ENCODE data around the gene SLC12A8.

SLC12A8 gene

DNA sequence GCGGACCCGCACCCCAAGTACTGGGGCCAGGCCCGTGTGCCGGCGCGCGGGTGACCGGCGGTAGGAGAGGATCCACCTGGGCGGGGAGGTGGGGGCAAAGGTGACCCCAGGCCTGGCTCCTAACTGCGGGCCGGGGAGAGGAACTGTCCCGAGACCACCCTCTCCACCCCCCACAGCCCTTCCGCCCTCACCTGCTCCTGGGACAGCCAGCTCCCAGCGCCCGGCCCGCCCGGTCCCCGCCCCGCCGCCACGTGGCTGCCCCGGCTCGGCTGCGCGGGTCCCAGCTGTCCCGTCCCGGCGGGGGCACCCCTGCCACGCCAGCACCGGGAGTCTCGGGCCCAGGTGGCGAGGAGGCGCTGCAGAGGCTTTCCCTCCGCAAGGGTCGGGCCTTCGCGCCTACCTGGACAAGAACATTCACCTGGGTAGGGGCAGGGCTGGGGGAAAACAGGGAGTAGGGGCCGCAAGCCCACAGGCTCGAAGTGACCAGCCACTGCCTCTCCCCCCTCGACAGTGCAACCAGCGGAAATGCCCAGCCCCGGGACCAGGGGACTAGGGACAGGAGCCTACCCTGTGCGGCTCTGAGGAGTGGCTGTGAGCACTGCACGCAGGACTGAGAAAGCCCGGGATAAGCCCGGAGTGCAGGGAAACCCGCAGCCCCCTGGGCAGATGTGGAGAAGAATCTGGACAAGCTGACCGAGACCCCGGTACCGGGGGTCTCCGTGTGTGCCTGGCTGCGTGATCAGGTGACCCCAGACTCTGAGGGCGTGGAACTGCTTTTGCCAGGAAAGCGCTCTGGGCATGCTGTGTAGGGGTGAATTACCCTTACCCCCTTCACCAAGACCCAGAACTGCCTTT, at the start of gene SLC12A8:
Gene SLC12A8, minus strand, starts transcription at position 240 of the 855 bp plus-strand sequence. CDS start 1,399 bp downstream, outside the sequence.
- H3K9me3 ChIP-seq (ENCODE audit: low read length): no peaks in the 10 kb centered on the region
- H3K4me1 ChIP-seq (ENCODE audit: insufficient read depth, low read length): peaks cover 17% of the 10 kb centered on the region
- H3K36me3 ChIP-seq (ENCODE audit: insufficient read depth, low read length): no peaks in the 10 kb centered on the region
- H3K4me3 ChIP-seq (ENCODE audit: low read length): peak within 1 kb of the TSS; percentile 42
- H3K27me3 ChIP-seq (ENCODE audit: insufficient read depth, low read length): peaks cover 40% of the 10 kb centered on the region
- peak within 1 kb of the TSS; percentile 83 for H2AFZ ChIP-seq (ENCODE audit: low read depth, low read length)

DNA sequence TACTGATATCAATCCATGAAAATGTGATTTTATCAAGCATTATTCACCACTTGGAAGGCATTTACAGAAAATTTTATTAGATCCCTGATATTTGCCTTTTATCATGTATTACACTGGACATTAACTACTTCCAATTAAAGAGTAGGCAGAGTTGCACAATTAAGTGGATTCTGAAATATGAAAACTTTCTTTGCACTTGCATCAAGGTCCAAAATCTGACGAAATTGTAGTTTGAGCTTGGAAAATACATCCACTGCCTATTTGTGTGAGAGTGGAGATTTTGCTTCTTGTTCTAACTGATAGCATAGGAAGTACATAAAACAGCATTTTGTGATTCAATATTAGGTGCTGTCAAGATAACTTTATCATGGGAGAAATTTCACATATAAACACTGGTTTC, 49.6 kb upstream of the SLC12A8 start:
- peaks cover 10% of the 10 kb centered on the region for H3K36me3 ChIP-seq (ENCODE audit: insufficient read depth, low read length)
- H3K9me3 ChIP-seq (ENCODE audit: low read length): peaks cover 2% of the 10 kb centered on the region
- no peaks in the 10 kb centered on the region for H3K27me3 ChIP-seq (ENCODE audit: insufficient read depth, low read length)
- H3K4me3 ChIP-seq (ENCODE audit: low read length): no peak overlapping the region
- no peak overlapping the region for H2AFZ ChIP-seq (ENCODE audit: low read depth, low read length)
- H3K4me1 ChIP-seq (ENCODE audit: insufficient read depth, low read length): no peaks in the 10 kb centered on the region

GRCh38 chr3:125261031-125261430, 48.5 kb upstream of the SLC12A8 start:
- H3K4me1 ChIP-seq (ENCODE audit: insufficient read depth, low read length): no peaks in the 10 kb centered on the region
- peaks cover 4% of the 10 kb centered on the region for H3K9me3 ChIP-seq (ENCODE audit: low read length)
- no peak overlapping the region for H2AFZ ChIP-seq (ENCODE audit: low read depth, low read length)
- H3K36me3 ChIP-seq (ENCODE audit: insufficient read depth, low read length): peaks cover 10% of the 10 kb centered on the region
- H3K4me3 ChIP-seq (ENCODE audit: low read length): no peak overlapping the region
- no peaks in the 10 kb centered on the region for H3K27me3 ChIP-seq (ENCODE audit: insufficient read depth, low read length)

- Histone ChIP-seq H3K4me1 (ENCODE audit: insufficient read depth, low read length) (no peaks in the 10 kb centered on the region), H3K4me3 (ENCODE audit: low read length) (no peak overlapping the region), H3K9me3 (ENCODE audit: low read length) (peaks cover 3% of the 10 kb centered on the region), H3K36me3 (ENCODE audit: insufficient read depth, low read length) (peaks cover 10% of the 10 kb centered on the region), H2AFZ (ENCODE audit: low read depth, low read length) (no peak overlapping the region), H3K27me3 (ENCODE audit: insufficient read depth, low read length) (no peaks in the 10 kb centered on the region)
These were observed 47.6 kb upstream of the SLC12A8 start for GRCh38 chr3:125260158-125260557.

DNA sequence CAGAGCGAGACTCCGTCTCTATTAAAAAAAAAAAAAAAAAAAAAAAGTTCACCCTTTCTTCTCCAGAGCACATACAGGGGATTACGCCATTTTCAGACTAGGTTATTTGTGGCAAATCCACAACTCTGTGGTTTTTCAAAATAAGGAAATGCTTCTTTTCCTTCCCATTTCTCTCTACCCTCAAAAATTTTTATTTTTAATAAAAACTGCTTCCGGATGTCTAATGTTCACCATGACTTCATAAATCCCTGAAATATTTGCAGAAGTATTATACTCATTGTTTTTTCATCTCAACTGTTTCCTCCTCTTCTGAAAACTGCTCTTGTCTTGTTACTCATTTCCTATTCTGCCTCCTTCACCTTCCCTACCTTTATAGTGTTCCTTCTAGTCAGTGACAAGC, 45.0 kb upstream of the SLC12A8 start:
- Histone ChIP-seq H3K27me3 (ENCODE audit: insufficient read depth, low read length) (no peaks in the 10 kb centered on the region), H3K4me1 (ENCODE audit: insufficient read depth, low read length) (no peaks in the 10 kb centered on the region), H2AFZ (ENCODE audit: low read depth, low read length) (no peak overlapping the region), H3K4me3 (ENCODE audit: low read length) (no peak overlapping the region), H3K9me3 (ENCODE audit: low read length) (peaks cover 3% of the 10 kb centered on the region), H3K36me3 (ENCODE audit: insufficient read depth, low read length) (peaks cover 4% of the 10 kb centered on the region)

DNA sequence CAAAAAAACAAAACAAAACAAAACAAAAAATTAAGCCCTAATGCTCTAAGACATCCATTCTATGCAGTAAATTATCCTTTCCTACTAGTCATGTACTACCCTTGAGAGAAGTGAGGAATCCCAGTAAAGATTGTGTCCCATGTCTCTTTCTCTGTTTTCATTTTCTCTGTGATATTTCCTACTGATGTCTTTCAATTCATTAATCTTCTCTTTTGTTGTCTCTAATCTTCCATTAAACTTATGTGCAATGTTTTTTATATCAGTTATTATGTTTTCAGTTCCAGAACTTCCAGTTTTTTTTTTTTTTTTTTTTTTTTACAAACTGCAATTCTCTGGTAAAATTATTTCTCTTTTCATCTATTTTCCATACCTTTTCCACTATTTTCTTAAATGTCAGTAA, 44.1 kb upstream of the SLC12A8 start:
- H3K9me3 ChIP-seq (ENCODE audit: low read length): peaks cover 3% of the 10 kb centered on the region
- no peak overlapping the region for H3K4me3 ChIP-seq (ENCODE audit: low read length)
- H3K4me1 ChIP-seq (ENCODE audit: insufficient read depth, low read length): no peaks in the 10 kb centered on the region
- H3K27me3 ChIP-seq (ENCODE audit: insufficient read depth, low read length): no peaks in the 10 kb centered on the region
- H2AFZ ChIP-seq (ENCODE audit: low read depth, low read length): no peak overlapping the region
- H3K36me3 ChIP-seq (ENCODE audit: insufficient read depth, low read length): peaks cover 6% of the 10 kb centered on the region

GRCh38 chr3:125250973-125251372, 38.4 kb upstream of the SLC12A8 start:
- no peaks in the 10 kb centered on the region for H3K9me3 ChIP-seq (ENCODE audit: low read length)
- peaks cover 5% of the 10 kb centered on the region for H3K36me3 ChIP-seq (ENCODE audit: insufficient read depth, low read length)
- no peak overlapping the region for H3K4me3 ChIP-seq (ENCODE audit: low read length)
- no peaks in the 10 kb centered on the region for H3K27me3 ChIP-seq (ENCODE audit: insufficient read depth, low read length)
- H3K4me1 ChIP-seq (ENCODE audit: insufficient read depth, low read length): no peaks in the 10 kb centered on the region
- H2AFZ ChIP-seq (ENCODE audit: low read depth, low read length): no peak overlapping the region

DNA sequence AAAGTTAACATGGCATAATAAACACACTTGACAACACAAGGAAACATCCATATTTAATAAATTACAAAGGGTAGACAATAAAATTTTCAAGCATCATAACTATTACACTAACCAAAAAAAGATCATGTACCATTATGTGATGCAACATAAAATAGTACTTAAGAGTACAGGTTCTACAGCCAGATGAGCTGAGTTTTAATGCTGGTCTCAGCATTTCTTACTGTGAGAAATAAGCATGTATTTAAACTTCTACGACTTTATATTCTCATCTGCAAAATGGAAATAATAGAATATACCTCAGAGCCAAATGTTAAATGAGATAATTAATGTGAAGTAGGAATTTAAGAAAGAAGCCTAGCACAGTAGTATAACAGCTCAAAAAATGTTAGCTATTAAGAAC, 33.7 kb upstream of the SLC12A8 start:
- H3K4me3 ChIP-seq (ENCODE audit: low read length): no peak overlapping the region
- no peaks in the 10 kb centered on the region for H3K4me1 ChIP-seq (ENCODE audit: insufficient read depth, low read length)
- no peaks in the 10 kb centered on the region for H3K27me3 ChIP-seq (ENCODE audit: insufficient read depth, low read length)
- no peaks in the 10 kb centered on the region for H3K9me3 ChIP-seq (ENCODE audit: low read length)
- H2AFZ ChIP-seq (ENCODE audit: low read depth, low read length): no peak overlapping the region
- peaks cover 3% of the 10 kb centered on the region for H3K36me3 ChIP-seq (ENCODE audit: insufficient read depth, low read length)

GRCh38 chr3:125245521-125245920, 33.0 kb upstream of the SLC12A8 start:
- Histone ChIP-seq H3K4me1 (ENCODE audit: insufficient read depth, low read length) (no peaks in the 10 kb centered on the region), H2AFZ (ENCODE audit: low read depth, low read length) (no peak overlapping the region), H3K4me3 (ENCODE audit: low read length) (no peak overlapping the region), H3K27me3 (ENCODE audit: insufficient read depth, low read length) (no peaks in the 10 kb centered on the region), H3K9me3 (ENCODE audit: low read length) (peaks cover under 1% of the 10 kb centered on the region), H3K36me3 (ENCODE audit: insufficient read depth, low read length) (peaks cover 3% of the 10 kb centered on the region)

- H3K4me3 ChIP-seq (ENCODE audit: low read length): no peak overlapping the region
- no peak overlapping the region for H2AFZ ChIP-seq (ENCODE audit: low read depth, low read length)
- peaks cover 7% of the 10 kb centered on the region for H3K36me3 ChIP-seq (ENCODE audit: insufficient read depth, low read length)
- peaks cover 4% of the 10 kb centered on the region for H3K9me3 ChIP-seq (ENCODE audit: low read length)
- no peaks in the 10 kb centered on the region for H3K27me3 ChIP-seq (ENCODE audit: insufficient read depth, low read length)
- peaks cover 7% of the 10 kb centered on the region for H3K4me1 ChIP-seq (ENCODE audit: insufficient read depth, low read length)
These were observed 27.9 kb upstream of the SLC12A8 start for GRCh38 chr3:125240496-125240895.

- Histone ChIP-seq H3K9me3 (ENCODE audit: low read length) (peaks cover 4% of the 10 kb centered on the region), H3K4me1 (ENCODE audit: insufficient read depth, low read length) (peaks cover 7% of the 10 kb centered on the region), H3K27me3 (ENCODE audit: insufficient read depth, low read length) (no peaks in the 10 kb centered on the region), H3K4me3 (ENCODE audit: low read length) (no peak overlapping the region), H3K36me3 (ENCODE audit: insufficient read depth, low read length) (peaks cover 11% of the 10 kb centered on the region), H2AFZ (ENCODE audit: low read depth, low read length) (no peak overlapping the region)
These were observed 26.7 kb upstream of the SLC12A8 start for GRCh38 chr3:125239266-125239665.

- no peaks in the 10 kb centered on the region for H3K27me3 ChIP-seq (ENCODE audit: insufficient read depth, low read length)
- H3K36me3 ChIP-seq (ENCODE audit: insufficient read depth, low read length): peaks cover 13% of the 10 kb centered on the region
- H2AFZ ChIP-seq (ENCODE audit: low read depth, low read length): no peak overlapping the region
- no peak overlapping the region for H3K4me3 ChIP-seq (ENCODE audit: low read length)
- peaks cover 4% of the 10 kb centered on the region for H3K9me3 ChIP-seq (ENCODE audit: low read length)
- peaks cover 7% of the 10 kb centered on the region for H3K4me1 ChIP-seq (ENCODE audit: insufficient read depth, low read length)
These were observed 26.2 kb upstream of the SLC12A8 start for GRCh38 chr3:125238759-125239158.

DNA sequence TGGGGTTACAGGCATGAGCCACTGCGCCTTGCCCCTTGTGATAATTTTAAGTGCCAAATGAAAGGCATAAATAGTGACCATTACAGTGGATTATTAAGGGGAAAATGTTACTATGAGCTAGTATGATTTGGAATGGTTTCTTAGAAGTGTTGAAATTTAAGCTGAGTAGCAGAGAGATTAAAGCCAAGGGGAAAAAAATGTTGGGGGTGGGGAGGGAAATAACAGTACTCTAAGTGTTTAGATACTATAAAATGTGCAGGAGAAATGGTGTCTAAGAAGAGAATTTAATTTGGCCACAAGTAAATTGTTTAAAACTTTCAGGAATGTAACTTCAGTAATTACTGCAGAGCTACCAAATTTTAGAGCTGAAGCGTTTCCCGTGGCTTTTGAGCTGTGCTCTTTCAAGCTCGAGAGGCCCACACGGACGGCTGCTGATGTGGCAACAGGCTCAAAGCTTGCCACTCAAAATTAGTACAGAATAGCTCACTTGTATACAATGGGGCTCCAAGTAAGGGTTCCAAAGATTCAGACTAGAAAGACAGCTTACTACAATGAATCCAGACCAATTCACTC, 23.9 kb upstream of the SLC12A8 start:
- Histone ChIP-seq H2AFZ (ENCODE audit: low read depth, low read length) (no peak overlapping the region), H3K4me3 (ENCODE audit: low read length) (no peak overlapping the region), H3K4me1 (ENCODE audit: insufficient read depth, low read length) (peaks cover 7% of the 10 kb centered on the region), H3K36me3 (ENCODE audit: insufficient read depth, low read length) (peaks cover 35% of the 10 kb centered on the region), H3K9me3 (ENCODE audit: low read length) (peaks cover 4% of the 10 kb centered on the region), H3K27me3 (ENCODE audit: insufficient read depth, low read length) (no peaks in the 10 kb centered on the region)

Data from neuron (in vitro differentiated cells).